ENCODE measurements around the gene TLK1.
"Not testable (repeated sequence)": the region's sequence is repeated elsewhere in the genome, so short reads cannot be mapped to it uniquely, and the experiment has no call there.

TLK1 gene

DNA sequence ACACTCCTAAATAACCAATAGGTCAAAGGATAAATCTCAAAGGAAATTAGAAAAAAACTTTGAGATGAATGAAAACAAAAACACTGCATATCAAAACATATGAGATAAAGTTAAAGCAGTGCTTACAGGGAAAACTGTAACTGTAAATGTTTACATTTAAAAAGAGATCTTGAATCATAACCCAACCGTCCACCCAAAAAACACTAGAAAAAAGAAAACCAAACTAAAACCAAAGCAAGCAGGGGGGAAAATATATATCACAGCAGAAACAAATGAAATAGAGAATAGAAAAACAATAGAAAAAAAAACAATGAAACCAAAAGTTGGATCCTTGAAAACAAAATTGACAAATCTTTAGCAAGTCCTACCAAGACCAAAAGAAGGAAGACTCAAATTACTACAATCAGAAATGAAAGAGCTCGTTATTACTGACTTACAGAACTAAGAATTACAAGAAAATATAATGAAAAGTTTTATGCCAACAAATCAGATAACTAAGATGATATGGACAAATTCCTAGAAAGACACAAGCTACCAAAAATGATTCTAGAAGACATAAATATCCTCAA is 65.6 kb downstream of the TLK1 start:
- no peaks in the 10 kb centered on the region for H3K27me3 ChIP-seq (ENCODE audit: insufficient read depth, poor library complexity, severe bottlenecking)
- no peak for DNase-seq (ENCODE audit: low read depth in 1 of 2, low spot score in 1 of 2)
- TF ChIP-seq SPI1 (IDR thresholded peaks at IDR 0.05; ENCODE audit: borderline replicate concordance, low read depth) (no peak), POLR2AphosphoS5 (IDR thresholded peaks at IDR 0.05; ENCODE audit: low read depth) (no peak), GABPA (IDR thresholded peaks at IDR 0.05; ENCODE audit: low read depth) (no peak)
- TF ChIP-seq, protein P1, sequence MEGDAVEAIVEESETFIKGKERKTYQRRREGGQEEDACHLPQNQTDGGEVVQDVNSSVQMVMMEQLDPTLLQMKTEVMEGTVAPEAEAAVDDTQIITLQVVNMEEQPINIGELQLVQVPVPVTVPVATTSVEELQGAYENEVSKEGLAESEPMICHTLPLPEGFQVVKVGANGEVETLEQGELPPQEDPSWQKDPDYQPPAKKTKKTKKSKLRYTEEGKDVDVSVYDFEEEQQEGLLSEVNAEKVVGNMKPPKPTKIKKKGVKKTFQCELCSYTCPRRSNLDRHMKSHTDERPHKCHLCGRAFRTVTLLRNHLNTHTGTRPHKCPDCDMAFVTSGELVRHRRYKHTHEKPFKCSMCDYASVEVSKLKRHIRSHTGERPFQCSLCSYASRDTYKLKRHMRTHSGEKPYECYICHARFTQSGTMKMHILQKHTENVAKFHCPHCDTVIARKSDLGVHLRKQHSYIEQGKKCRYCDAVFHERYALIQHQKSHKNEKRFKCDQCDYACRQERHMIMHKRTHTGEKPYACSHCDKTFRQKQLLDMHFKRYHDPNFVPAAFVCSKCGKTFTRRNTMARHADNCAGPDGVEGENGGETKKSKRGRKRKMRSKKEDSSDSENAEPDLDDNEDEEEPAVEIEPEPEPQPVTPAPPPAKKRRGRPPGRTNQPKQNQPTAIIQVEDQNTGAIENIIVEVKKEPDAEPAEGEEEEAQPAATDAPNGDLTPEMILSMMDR (IDR thresholded peaks at IDR 0.05; ENCODE audit: insufficient read depth, low read length): no peak
- TF ChIP-seq, protein P2, sequence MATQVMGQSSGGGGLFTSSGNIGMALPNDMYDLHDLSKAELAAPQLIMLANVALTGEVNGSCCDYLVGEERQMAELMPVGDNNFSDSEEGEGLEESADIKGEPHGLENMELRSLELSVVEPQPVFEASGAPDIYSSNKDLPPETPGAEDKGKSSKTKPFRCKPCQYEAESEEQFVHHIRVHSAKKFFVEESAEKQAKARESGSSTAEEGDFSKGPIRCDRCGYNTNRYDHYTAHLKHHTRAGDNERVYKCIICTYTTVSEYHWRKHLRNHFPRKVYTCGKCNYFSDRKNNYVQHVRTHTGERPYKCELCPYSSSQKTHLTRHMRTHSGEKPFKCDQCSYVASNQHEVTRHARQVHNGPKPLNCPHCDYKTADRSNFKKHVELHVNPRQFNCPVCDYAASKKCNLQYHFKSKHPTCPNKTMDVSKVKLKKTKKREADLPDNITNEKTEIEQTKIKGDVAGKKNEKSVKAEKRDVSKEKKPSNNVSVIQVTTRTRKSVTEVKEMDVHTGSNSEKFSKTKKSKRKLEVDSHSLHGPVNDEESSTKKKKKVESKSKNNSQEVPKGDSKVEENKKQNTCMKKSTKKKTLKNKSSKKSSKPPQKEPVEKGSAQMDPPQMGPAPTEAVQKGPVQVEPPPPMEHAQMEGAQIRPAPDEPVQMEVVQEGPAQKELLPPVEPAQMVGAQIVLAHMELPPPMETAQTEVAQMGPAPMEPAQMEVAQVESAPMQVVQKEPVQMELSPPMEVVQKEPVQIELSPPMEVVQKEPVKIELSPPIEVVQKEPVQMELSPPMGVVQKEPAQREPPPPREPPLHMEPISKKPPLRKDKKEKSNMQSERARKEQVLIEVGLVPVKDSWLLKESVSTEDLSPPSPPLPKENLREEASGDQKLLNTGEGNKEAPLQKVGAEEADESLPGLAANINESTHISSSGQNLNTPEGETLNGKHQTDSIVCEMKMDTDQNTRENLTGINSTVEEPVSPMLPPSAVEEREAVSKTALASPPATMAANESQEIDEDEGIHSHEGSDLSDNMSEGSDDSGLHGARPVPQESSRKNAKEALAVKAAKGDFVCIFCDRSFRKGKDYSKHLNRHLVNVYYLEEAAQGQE (IDR thresholded peaks at IDR 0.05; ENCODE audit: insufficient replicate concordance, low read depth): no peak
- H3K27ac ChIP-seq (replicated peaks): no peak overlapping the region
- no peak overlapping the region for H3K4me3 ChIP-seq (replicated peaks; ENCODE audit: insufficient read depth, low read length)

DNA sequence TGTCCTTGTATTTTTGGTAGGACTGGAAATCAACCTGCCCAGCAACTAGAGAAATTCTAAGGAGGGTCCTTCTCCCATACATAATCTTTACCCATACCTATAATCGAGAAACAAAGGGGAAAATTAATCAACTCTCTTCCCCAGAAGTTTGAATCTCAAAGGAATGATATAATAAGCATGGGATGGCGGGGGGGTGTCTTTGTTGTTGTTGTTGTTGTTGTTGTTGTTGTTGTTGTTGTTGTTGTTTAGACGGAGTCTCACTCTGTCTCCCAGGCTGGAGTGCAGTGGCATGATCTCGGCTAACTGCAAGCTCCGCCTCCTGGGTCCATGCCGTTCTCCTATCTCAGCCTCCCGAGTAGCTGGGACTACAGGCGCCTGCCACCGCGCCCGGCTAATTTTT is 69.2 kb downstream of the TLK1 start:
- H3K4me3 ChIP-seq (replicated peaks; ENCODE audit: insufficient read depth, low read length); DNase-seq (ENCODE audit: low read depth in 1 of 2, low spot score in 1 of 2); H3K27me3 ChIP-seq (ENCODE audit: insufficient read depth, poor library complexity, severe bottlenecking); H3K27ac ChIP-seq (replicated peaks): not testable (repeated sequence)

- no peaks in the 10 kb centered on the region for H3K27me3 ChIP-seq (ENCODE audit: insufficient read depth, poor library complexity, severe bottlenecking)
- no peak overlapping the region for H3K27ac ChIP-seq (replicated peaks)
- no peak for DNase-seq (ENCODE audit: low read depth in 1 of 2, low spot score in 1 of 2)
- H3K4me3 ChIP-seq (replicated peaks; ENCODE audit: insufficient read depth, low read length): no peak overlapping the region
- TF ChIP-seq POLR2AphosphoS5 (IDR thresholded peaks at IDR 0.05; ENCODE audit: low read depth) (no peak), SPI1 (IDR thresholded peaks at IDR 0.05; ENCODE audit: borderline replicate concordance, low read depth) (no peak), GABPA (IDR thresholded peaks at IDR 0.05; ENCODE audit: low read depth) (no peak)
- TF ChIP-seq, protein P1 (IDR thresholded peaks at IDR 0.05; ENCODE audit: insufficient read depth, low read length): no peak
- TF ChIP-seq, protein P2 (IDR thresholded peaks at IDR 0.05; ENCODE audit: insufficient replicate concordance, low read depth): no peak
These were observed 71.2 kb downstream of the TLK1 start for GRCh38 chr2:171089489-171089888.

DNA sequence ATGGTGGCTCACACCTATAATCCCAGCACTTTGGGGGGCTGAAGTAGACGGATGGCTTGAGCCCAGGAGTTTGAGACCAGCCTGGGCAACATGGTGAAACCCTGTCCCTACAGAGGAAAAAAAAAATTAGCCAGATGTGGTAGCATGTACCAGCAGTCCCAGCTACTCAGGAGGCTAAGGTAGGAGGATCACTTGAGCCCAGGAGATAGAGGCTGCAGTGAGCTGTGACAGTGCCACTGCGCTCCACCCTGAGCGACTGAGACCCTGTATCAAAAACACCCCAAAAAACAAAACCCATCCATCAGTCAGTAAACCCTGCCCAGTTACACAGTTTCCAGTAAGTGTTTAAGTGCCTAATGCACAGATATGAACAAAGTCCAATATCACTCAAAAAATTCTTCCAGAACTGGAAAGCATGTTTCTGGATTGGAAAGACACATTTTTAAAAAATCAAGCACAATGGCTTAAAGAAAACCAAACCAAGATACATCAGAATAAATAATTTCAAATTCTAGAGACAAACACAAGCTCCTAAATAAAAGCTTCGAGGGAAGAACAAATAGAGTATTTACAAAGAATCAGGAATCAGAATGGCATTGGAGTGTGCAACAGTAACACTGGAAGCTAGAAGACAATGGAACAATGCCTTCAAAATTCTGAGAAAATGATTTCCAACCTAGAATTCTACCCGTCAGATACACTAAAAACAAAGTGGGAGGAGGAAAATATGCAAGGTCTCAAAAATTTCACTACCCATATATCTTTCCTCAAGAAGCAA is 72.4 kb downstream of the TLK1 start:
- H3K27ac ChIP-seq (replicated peaks): no peak overlapping the region
- H3K4me3 ChIP-seq (replicated peaks; ENCODE audit: insufficient read depth, low read length): no peak overlapping the region
- no peaks in the 10 kb centered on the region for H3K27me3 ChIP-seq (ENCODE audit: insufficient read depth, poor library complexity, severe bottlenecking)
- no peak for DNase-seq (ENCODE audit: low read depth in 1 of 2, low spot score in 1 of 2)
- TF ChIP-seq, protein P2 (IDR thresholded peaks at IDR 0.05; ENCODE audit: insufficient replicate concordance, low read depth): no peak
- TF ChIP-seq SPI1 (IDR thresholded peaks at IDR 0.05; ENCODE audit: borderline replicate concordance, low read depth): no peak
- no peak for TF ChIP-seq GABPA (IDR thresholded peaks at IDR 0.05; ENCODE audit: low read depth)
- no peak for TF ChIP-seq POLR2AphosphoS5 (IDR thresholded peaks at IDR 0.05; ENCODE audit: low read depth)
- TF ChIP-seq, protein P1 (IDR thresholded peaks at IDR 0.05; ENCODE audit: insufficient read depth, low read length): no peak

Data from HL-60 (cell line).